Activated CD8-positive, alpha-beta memory T cell treated with anti-CD3 and anti-CD28 coated beads for 24 hours (primary cell): Measurements from ENCODE around the gene OCIAD1.
"Not testable (repeated sequence)": the region's sequence is repeated elsewhere in the genome, so short reads cannot be mapped to it uniquely, and the experiment has no call there.

ENCODE experiments used
- DNase-seq: peaks from one replicate; pipeline ENCODE4 v3.0.0-alpha.2; 2020

The OCIAD1 gene

GRCh38 chr4:48830706-48831531 lies at the start of gene OCIAD1:
OCIAD1 (plus strand) TSS chr4:48831088; CDS start chr4:48832625, 1,537 bp downstream.
- peak; percentile 92 for DNase-seq

- no peak for DNase-seq
These were observed 48.9 kb upstream of the OCIAD1 start for GRCh38 chr4:48781968-48782367.

- DNase-seq: no peak
These were observed 45.6 kb upstream of the OCIAD1 start for GRCh38 chr4:48785302-48785701.

GRCh38 chr4:48786549-48786948 lies 44.3 kb upstream of the OCIAD1 start:
- DNase-seq: no peak

GRCh38 chr4:48787056-48787455 lies 43.8 kb upstream of the OCIAD1 start:
- no peak for DNase-seq

- no peak for DNase-seq
These were observed 40.3 kb upstream of the OCIAD1 start for GRCh38 chr4:48790561-48790960.

GRCh38 chr4:48791313-48791712 lies 39.6 kb upstream of the OCIAD1 start:
- DNase-seq: no peak

- no peak for DNase-seq
These were observed 38.4 kb upstream of the OCIAD1 start for GRCh38 chr4:48792348-48793006.

GRCh38 chr4:48795108-48795507 lies 35.8 kb upstream of the OCIAD1 start:
- DNase-seq: no peak

- no peak for DNase-seq
These were observed 34.5 kb upstream of the OCIAD1 start for GRCh38 chr4:48796191-48796926.

GRCh38 chr4:48796927-48797679 lies 33.8 kb upstream of the OCIAD1 start:
- DNase-seq: no peak

GRCh38 chr4:48798117-48798516 lies 32.8 kb upstream of the OCIAD1 start:
- no peak for DNase-seq

GRCh38 chr4:48799157-48799556 lies 31.7 kb upstream of the OCIAD1 start:
- no peak for DNase-seq

- not testable (repeated sequence) for DNase-seq
These were observed 30.7 kb upstream of the OCIAD1 start for GRCh38 chr4:48800155-48800554.

GRCh38 chr4:48801016-48801715 lies 29.7 kb upstream of the OCIAD1 start:
- DNase-seq: no peak

GRCh38 chr4:48804584-48805301 lies 26.1 kb upstream of the OCIAD1 start:
- DNase-seq: no peak

GRCh38 chr4:48812866-48813265 lies 18.0 kb upstream of the OCIAD1 start:
- no peak for DNase-seq

GRCh38 chr4:48813964-48814363 lies 16.9 kb upstream of the OCIAD1 start:
- no peak for DNase-seq

GRCh38 chr4:48815483-48815882 lies 15.4 kb upstream of the OCIAD1 start:
- DNase-seq: no peak

GRCh38 chr4:48816297-48816696 lies 14.6 kb upstream of the OCIAD1 start:
- not testable (repeated sequence) for DNase-seq

- no peak for DNase-seq
These were observed 13.9 kb upstream of the OCIAD1 start for GRCh38 chr4:48816971-48817370.

GRCh38 chr4:48821431-48821830 lies 9.5 kb upstream of the OCIAD1 start:
- not testable (repeated sequence) for DNase-seq
